HepG2 (cell line): ENCODE measurements around the gene BCL2L11. TPM values are rescaled to one million over a fixed set of nuclear protein-coding genes. Genes with fewer than 3 reads are reported as not detected.

ENCODE experiments used
- CEBPG ChIP-seq: IDR thresholded peaks from 2 replicates; pipeline ENCODE4 v1.6.1; 2016
- DMAP1 ChIP-seq: IDR thresholded peaks from 2 replicates; pipeline ENCODE4 v1.6.1; 2016
- FOXA1 ChIP-seq, 2 experiments: fragments of 450-650 bp in 1 of 2; sonication (generic) in 1 of 2; formaldehyde crosslinking in 1 of 2; IDR thresholded peaks; 2 replicates each; pipeline versions ENCODE4 v1.4.0 to v1.6.1; 2016 to 2020; ENCODE audit warnings: missing genetic modification reagents in 1 of 2
- HMGXB4 ChIP-seq, 2 experiments: sonication (generic) in 1 of 2; formaldehyde crosslinking in 1 of 2; IDR thresholded peaks; 2 replicates each; pipeline versions ENCODE4 v1.4.0 to v1.6.1; 2018 to 2020; ENCODE audit warnings: missing genetic modification reagents in 2 of 2, borderline replicate concordance in 1 of 2, low read depth in 1 of 2, mild to moderate bottlenecking in 1 of 2, missing biosample characterization in 1 of 2
- KLF13 ChIP-seq: sonication (generic); formaldehyde crosslinking; IDR thresholded peaks from 2 replicates; pipeline ENCODE4 v1.4.0; 2020; ENCODE audit warnings: mild to moderate bottlenecking, missing genetic modification reagents
- MTF1 ChIP-seq: sonication (generic); formaldehyde crosslinking; IDR thresholded peaks from 2 replicates; pipeline ENCODE4 v1.5.0; 2020; ENCODE audit warnings: missing genetic modification reagents
- NFYC ChIP-seq: IDR thresholded peaks from 2 replicates; pipeline ENCODE4 v1.6.1; 2016; ENCODE audit warnings: missing genetic modification reagents, missing compliant biosample characterization
- POLR2G ChIP-seq: fragments of 200-400 bp; formaldehyde crosslinking; IDR thresholded peaks from 2 replicates; pipeline ENCODE4 v1.6.1; 2018; ENCODE audit warnings: mild to moderate bottlenecking, low read depth, low read length, moderate library complexity
- RBFOX2 ChIP-seq: fragments of 200-400 bp; formaldehyde crosslinking; IDR thresholded peaks from 2 replicates; pipeline ENCODE4 v1.6.1; 2017; ENCODE audit warnings: low read depth, mild to moderate bottlenecking, low read length
- RNF2 ChIP-seq: fragments of 450-650 bp; conservative IDR thresholded peaks from 2 replicates; pipeline ENCODE4 v1.6.1; 2016; ENCODE audit warnings: low read depth
- SKI ChIP-seq: fragments of 450-650 bp; IDR thresholded peaks from one replicate; pipeline ENCODE4 v1.6.1; 2018; ENCODE audit warnings: mild to moderate bottlenecking; ENCODE audit not compliant: partially characterized antibody
- SMARCE1 ChIP-seq: fragments of 450-650 bp; IDR thresholded peaks from 2 replicates; pipeline ENCODE4 v1.6.1; 2017; ENCODE audit warnings: borderline replicate concordance
- ZBTB44 ChIP-seq: sonication (generic); formaldehyde crosslinking; IDR thresholded peaks from 2 replicates; pipeline ENCODE4 v1.4.0; 2020; ENCODE audit warnings: missing genetic modification reagents
- ZBTB49 ChIP-seq: sonication (generic); formaldehyde crosslinking; IDR thresholded peaks from 2 replicates; pipeline ENCODE4 v1.4.0; 2020; ENCODE audit warnings: missing genetic modification reagents, borderline replicate concordance
- ZFP36L2 ChIP-seq: sonication (generic); formaldehyde crosslinking; IDR thresholded peaks from 2 replicates; pipeline ENCODE4 v1.4.0; 2020; ENCODE audit warnings: missing genetic modification reagents
- ZFP37 ChIP-seq: sonication (generic); formaldehyde crosslinking; IDR thresholded peaks from 2 replicates; pipeline ENCODE4 v1.4.0; 2020; ENCODE audit warnings: missing genetic modification reagents, borderline replicate concordance
- ZNF101 ChIP-seq: sonication (generic); formaldehyde crosslinking; IDR thresholded peaks from 2 replicates; pipeline ENCODE4 v1.4.0; 2020; ENCODE audit warnings: mild to moderate bottlenecking, low read depth, missing genetic modification reagents, borderline replicate concordance
- ZNF121 ChIP-seq: sonication (generic); formaldehyde crosslinking; IDR thresholded peaks from 2 replicates; pipeline ENCODE4 v1.5.0; 2020; ENCODE audit warnings: mild to moderate bottlenecking, missing genetic modification reagents
- ZNF333 ChIP-seq: sonication (generic); formaldehyde crosslinking; IDR thresholded peaks from 2 replicates; pipeline ENCODE4 v1.4.0; 2020; ENCODE audit warnings: mild to moderate bottlenecking, missing genetic modification reagents, borderline replicate concordance
- ZNF414 ChIP-seq: sonication (generic); formaldehyde crosslinking; IDR thresholded peaks from 2 replicates; pipeline ENCODE4 v1.5.0; 2020; ENCODE audit warnings: missing genetic modification reagents
- ZNF724P ChIP-seq: sonication (generic); formaldehyde crosslinking; IDR thresholded peaks from 2 replicates; pipeline ENCODE4 v1.8.0; 2022; ENCODE audit warnings: missing genetic modification reagents, borderline replicate concordance
- polyA plus RNA-seq, 8 experiments: library from polyadenylated mRNA; depleted of rRNA in 3 of 8; stranded (reverse) in 7 of 8; unstranded in 1 of 8; fragments of >200 nt; fragmentation: Illumina TruSeq in 4 of 8; extraction: Trizol in 4 of 8; gene quantifications; 2 replicates each; pipeline versions ENCODE4 v1.2.1 to v1.2.3, GENCODE V29; 2011 to 2016; ENCODE audit warnings: low read depth in 4 of 8, missing spikeins in 1 of 8, mixed read lengths in 1 of 8; ENCODE audit not compliant: insufficient read depth in 1 of 8
- total RNA-seq, 5 experiments: library from RNA; depleted of rRNA; stranded (reverse); fragments of >200 nt; fragmentation: Illumina TruSeq; extraction: Trizol; gene quantifications; 2 replicates each; pipeline ENCODE4 v1.2.3, GENCODE V29; 2016; ENCODE audit warnings: low read depth in 1 of 5

BCL2L11 gene
- total and polyA plus RNA-seq, 2 of the 13 experiments (the other 11 are each of a cell fraction or from before 2014, with no cell fraction given), result 6.1 to 9.7 TPM

- TF ChIP-seq KLF13 (CRISPR knock-in tag) (0 out of 2 replicates have a peak, but pooled peaks have one; percentile 46), ZNF101 (no peak), CEBPG (CRISPR knock-in tag) (0 out of 2 replicates have a peak, but pooled peaks have one; percentile 13), ZNF724P (CRISPR knock-in tag) (peak; percentile 75; the same call in 1 of the 2 replicates), DMAP1 (CRISPR knock-in tag) (peak; percentile 40; the same call in 1 of the 2 replicates), ZNF121 (CRISPR knock-in tag) (no peak; the same call in 1 of the 2 replicates), ZBTB44 (CRISPR knock-in tag) (peak; percentile 27; the same call in 1 of the 2 replicates), RBFOX2 (peak; percentile 92), FOXA1 (IDR thresholded peaks at IDR 0.05) (no peak), FOXA1 (CRISPR knock-in tag; IDR thresholded peaks at IDR 0.05) (peak; percentile 81), ZNF333 (CRISPR knock-in tag) (peak; percentile 98), SMARCE1 (no peak), ZNF414 (CRISPR knock-in tag) (no peak), RNF2 (peak; percentile 82), NFYC (CRISPR knock-in tag) (peak; percentile 81), ZFP36L2 (CRISPR knock-in tag) (no peak; the same call in 1 of the 2 replicates), ZBTB49 (CRISPR knock-in tag) (no peak), ZFP37 (0 out of 2 replicates have a peak, but pooled peaks have one; percentile 20), HMGXB4 (CRISPR knock-in tag; IDR thresholded peaks at IDR 0.05; ENCODE audit: borderline replicate concordance in 1 of 2, low read depth in 1 of 2) (0 out of 4 replicates have a peak, but pooled peaks of 1 of the 2 experiments have one; percentile 1), POLR2G (peak; percentile 75), SKI (peak; percentile 96), MTF1 (CRISPR knock-in tag) (no peak)
Measured at GRCh38 chr2:111121828-111122630, 1.3 kb downstream of the BCL2L11 start (continued).
